GM21528 (cell line): ENCODE measurements around the gene TUBE1.
"Not testable (repeated sequence)": the region's sequence is repeated elsewhere in the genome, so short reads cannot be mapped to it uniquely, and the experiment has no call there.

Experiments
- ATAC-seq: cut with Tn5 transposase; IDR thresholded peaks from one replicate; pipeline ENCODE4 v1.9.1; 2021; ENCODE audit warnings: mild to moderate bottlenecking, moderate library complexity; ENCODE audit not compliant: unreplicated experiment, low FRiP score

TUBE1 gene

GRCh38 chr6:112066606-112067005 lies 20.7 kb downstream of the TUBE1 start:
- ATAC-seq: no peak

GRCh38 chr6:112065426-112065986 lies 21.8 kb downstream of the TUBE1 start:
- no peak for ATAC-seq

GRCh38 chr6:112062966-112063365 lies 24.3 kb downstream of the TUBE1 start:
- ATAC-seq: no peak

- no peak for ATAC-seq
Measured at GRCh38 chr6:112061605-112062004, 25.7 kb downstream of the TUBE1 start.

GRCh38 chr6:112058243-112059032 lies 28.8 kb downstream of the TUBE1 start:
- no peak for ATAC-seq

GRCh38 chr6:112054555-112055190 lies 32.6 kb downstream of the TUBE1 start:
- ATAC-seq: no peak

- no peak for ATAC-seq
Measured at GRCh38 chr6:112054001-112054400, 33.3 kb downstream of the TUBE1 start, which contains the start of gene CCN6. CCN6 (plus strand) TSS chr6:112054104; CDS start chr6:112054358, 254 bp downstream.

- not testable (repeated sequence) for ATAC-seq
Measured at GRCh38 chr6:112051251-112051740, 36.0 kb downstream of the TUBE1 start.

- ATAC-seq: no peak
Measured at GRCh38 chr6:112050429-112050828, 36.9 kb downstream of the TUBE1 start.

GRCh38 chr6:112049996-112050395 lies 37.3 kb downstream of the TUBE1 start:
- ATAC-seq: no peak

- no peak for ATAC-seq
Measured at GRCh38 chr6:112049026-112049799, 38.1 kb downstream of the TUBE1 start.

GRCh38 chr6:112047523-112047922 lies 39.8 kb downstream of the TUBE1 start:
- ATAC-seq: not testable (repeated sequence)

- no peak for ATAC-seq
Measured at GRCh38 chr6:112044856-112045255, 42.4 kb downstream of the TUBE1 start.

- ATAC-seq: no peak
Measured at GRCh38 chr6:112044196-112044595, 43.1 kb downstream of the TUBE1 start.

- ATAC-seq: peak; percentile 92
Measured at GRCh38 chr6:112043032-112044007, 44.0 kb downstream of the TUBE1 start.

GRCh38 chr6:112041535-112041934 lies 45.7 kb downstream of the TUBE1 start:
- no peak for ATAC-seq

- ATAC-seq: no peak
Measured at GRCh38 chr6:112040956-112041355, 46.3 kb downstream of the TUBE1 start.

GRCh38 chr6:112039431-112039770 lies 47.9 kb downstream of the TUBE1 start:
- ATAC-seq: no peak

- no peak for ATAC-seq
Measured at GRCh38 chr6:112038756-112039430, 48.4 kb downstream of the TUBE1 start.
